Ishikawa (cell line): ENCODE results near the gene PFKFB4.

ENCODE experiments used
- CEBPB ChIP-seq: IDR thresholded peaks from 2 replicates; pipeline ENCODE4 v1.6.1; 2012
- CREB1 ChIP-seq: IDR thresholded peaks from 2 replicates; pipeline ENCODE4 v1.6.1; 2012; ENCODE audit warnings: low read depth
- EGR1 ChIP-seq: IDR thresholded peaks from 2 replicates; pipeline ENCODE4 v1.6.1; 2012
- EP300 ChIP-seq: IDR thresholded peaks from 2 replicates; pipeline ENCODE4 v1.6.1; 2012; ENCODE audit warnings: borderline replicate concordance
- FOXM1 ChIP-seq: IDR thresholded peaks from 2 replicates; pipeline ENCODE4 v1.6.1; 2012; ENCODE audit warnings: low read depth, borderline replicate concordance
- NFIC ChIP-seq: IDR thresholded peaks from 2 replicates; pipeline ENCODE4 v1.6.1; 2012
- RAD21 ChIP-seq: IDR thresholded peaks from 2 replicates; pipeline ENCODE4 v1.6.1; 2012; ENCODE audit warnings: low read depth
- TAF1 ChIP-seq: IDR thresholded peaks from 2 replicates; pipeline ENCODE4 v1.6.1; 2012; ENCODE audit warnings: low read depth, mild to moderate bottlenecking
- TCF12 ChIP-seq: IDR thresholded peaks from 2 replicates; pipeline ENCODE4 v1.6.1; 2012; ENCODE audit warnings: low read depth
- TEAD4 ChIP-seq: IDR thresholded peaks from 2 replicates; pipeline ENCODE4 v1.6.1; 2012
- YY1 ChIP-seq: IDR thresholded peaks from 2 replicates; pipeline ENCODE4 v1.6.1; 2012; ENCODE audit warnings: low read depth
- ZBTB7A ChIP-seq: IDR thresholded peaks from 2 replicates; pipeline ENCODE4 v1.6.1; 2012; ENCODE audit warnings: low read depth
- TF ChIP-seq, protein P1 (sequence below): IDR thresholded peaks from 2 replicates; pipeline ENCODE4 v1.6.1; 2012
- TF ChIP-seq, protein P2 (sequence below): IDR thresholded peaks from 2 replicates; pipeline ENCODE4 v1.6.1; 2012; ENCODE audit warnings: low read depth, mild to moderate bottlenecking
- TF ChIP-seq, protein P3 (sequence below): IDR thresholded peaks from 2 replicates; pipeline ENCODE4 v1.6.1; 2012

Gene PFKFB4

DNA sequence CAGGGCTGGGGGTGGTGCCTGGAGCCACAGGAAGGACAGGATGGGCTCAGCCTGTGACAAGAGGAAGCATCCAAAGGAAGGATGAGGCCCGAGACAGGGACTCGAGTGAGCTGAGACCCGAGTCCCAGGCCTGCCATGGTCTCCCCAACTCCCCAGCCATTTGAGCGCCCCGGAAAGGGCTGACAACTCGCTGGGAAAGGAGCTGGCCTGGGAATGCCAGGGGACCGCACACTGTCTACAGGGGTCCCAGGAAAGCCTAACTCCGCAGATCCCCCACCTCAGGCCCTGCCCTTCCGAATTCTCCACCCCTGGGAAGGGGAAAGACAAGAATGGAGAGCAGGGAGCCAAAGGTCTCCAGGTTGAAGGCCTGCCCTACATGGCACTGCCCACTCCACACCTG lies 31.6 kb downstream of the PFKFB4 start:
- no peak for TF ChIP-seq TCF12
- no peak for TF ChIP-seq ZBTB7A
- TF ChIP-seq NFIC, result no peak
- no peak for TF ChIP-seq TEAD4
- TF ChIP-seq, protein P1, sequence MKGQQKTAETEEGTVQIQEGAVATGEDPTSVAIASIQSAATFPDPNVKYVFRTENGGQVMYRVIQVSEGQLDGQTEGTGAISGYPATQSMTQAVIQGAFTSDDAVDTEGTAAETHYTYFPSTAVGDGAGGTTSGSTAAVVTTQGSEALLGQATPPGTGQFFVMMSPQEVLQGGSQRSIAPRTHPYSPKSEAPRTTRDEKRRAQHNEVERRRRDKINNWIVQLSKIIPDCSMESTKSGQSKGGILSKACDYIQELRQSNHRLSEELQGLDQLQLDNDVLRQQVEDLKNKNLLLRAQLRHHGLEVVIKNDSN, result no peak

DNA sequence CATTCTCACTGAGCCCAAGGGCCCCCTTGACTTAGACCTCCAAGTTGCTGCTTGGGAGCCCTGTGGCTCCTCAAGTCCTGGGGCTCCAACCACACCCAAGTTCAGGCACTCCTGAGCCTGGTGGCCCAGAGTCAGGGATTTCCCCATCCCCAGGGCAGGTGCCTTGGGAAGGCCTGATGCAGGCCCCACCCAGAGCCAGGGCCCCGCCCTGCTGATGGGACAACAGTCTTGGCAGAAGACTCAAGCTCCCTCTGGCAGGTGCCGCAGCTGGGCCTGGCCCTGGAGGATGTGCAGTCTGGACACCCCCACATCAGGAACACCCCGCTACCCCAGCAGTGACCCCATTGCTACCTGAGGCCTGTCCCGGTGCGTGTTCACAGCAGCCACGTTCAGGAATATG lies 35.0 kb downstream of the PFKFB4 start:
- no peak for TF ChIP-seq TEAD4
- TF ChIP-seq FOXM1, result no peak
- TF ChIP-seq CEBPB, result no peak
- no peak for TF ChIP-seq EP300
- no peak for TF ChIP-seq TAF1
- no peak for TF ChIP-seq TCF12
- TF ChIP-seq NFIC, result no peak
- TF ChIP-seq ZBTB7A, result no peak
- TF ChIP-seq EGR1, result no peak
- no peak for TF ChIP-seq CREB1
- TF ChIP-seq, protein P2, sequence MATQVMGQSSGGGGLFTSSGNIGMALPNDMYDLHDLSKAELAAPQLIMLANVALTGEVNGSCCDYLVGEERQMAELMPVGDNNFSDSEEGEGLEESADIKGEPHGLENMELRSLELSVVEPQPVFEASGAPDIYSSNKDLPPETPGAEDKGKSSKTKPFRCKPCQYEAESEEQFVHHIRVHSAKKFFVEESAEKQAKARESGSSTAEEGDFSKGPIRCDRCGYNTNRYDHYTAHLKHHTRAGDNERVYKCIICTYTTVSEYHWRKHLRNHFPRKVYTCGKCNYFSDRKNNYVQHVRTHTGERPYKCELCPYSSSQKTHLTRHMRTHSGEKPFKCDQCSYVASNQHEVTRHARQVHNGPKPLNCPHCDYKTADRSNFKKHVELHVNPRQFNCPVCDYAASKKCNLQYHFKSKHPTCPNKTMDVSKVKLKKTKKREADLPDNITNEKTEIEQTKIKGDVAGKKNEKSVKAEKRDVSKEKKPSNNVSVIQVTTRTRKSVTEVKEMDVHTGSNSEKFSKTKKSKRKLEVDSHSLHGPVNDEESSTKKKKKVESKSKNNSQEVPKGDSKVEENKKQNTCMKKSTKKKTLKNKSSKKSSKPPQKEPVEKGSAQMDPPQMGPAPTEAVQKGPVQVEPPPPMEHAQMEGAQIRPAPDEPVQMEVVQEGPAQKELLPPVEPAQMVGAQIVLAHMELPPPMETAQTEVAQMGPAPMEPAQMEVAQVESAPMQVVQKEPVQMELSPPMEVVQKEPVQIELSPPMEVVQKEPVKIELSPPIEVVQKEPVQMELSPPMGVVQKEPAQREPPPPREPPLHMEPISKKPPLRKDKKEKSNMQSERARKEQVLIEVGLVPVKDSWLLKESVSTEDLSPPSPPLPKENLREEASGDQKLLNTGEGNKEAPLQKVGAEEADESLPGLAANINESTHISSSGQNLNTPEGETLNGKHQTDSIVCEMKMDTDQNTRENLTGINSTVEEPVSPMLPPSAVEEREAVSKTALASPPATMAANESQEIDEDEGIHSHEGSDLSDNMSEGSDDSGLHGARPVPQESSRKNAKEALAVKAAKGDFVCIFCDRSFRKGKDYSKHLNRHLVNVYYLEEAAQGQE, result no peak

DNA sequence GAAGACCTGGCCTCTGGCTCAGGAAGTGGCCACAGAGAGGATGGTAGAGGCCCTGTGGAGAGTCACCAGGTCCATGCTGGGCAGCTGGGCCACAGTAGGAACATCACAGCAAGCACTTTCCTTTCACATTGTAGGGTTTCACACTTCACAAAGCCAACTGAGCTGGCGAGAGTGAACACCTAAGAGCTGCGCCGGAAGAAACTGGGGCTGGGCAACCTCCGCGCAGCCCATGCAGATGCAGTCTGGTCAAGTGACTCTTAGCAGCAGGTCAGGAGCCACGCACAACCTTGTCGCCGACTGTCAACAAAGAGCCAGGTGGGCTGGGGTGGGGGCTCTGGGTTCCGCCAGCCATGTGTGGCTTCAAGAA lies 37.3 kb downstream of the PFKFB4 start:
- TF ChIP-seq, protein P2, result no peak
- TF ChIP-seq CREB1, result no peak
- no peak for TF ChIP-seq YY1
- no peak for TF ChIP-seq TAF1
- TF ChIP-seq, protein P1, result no peak
- TF ChIP-seq EP300, result no peak
- TF ChIP-seq CEBPB, result no peak
- TF ChIP-seq TCF12, result no peak
- no peak for TF ChIP-seq TEAD4
- no peak for TF ChIP-seq RAD21
- no peak for TF ChIP-seq ZBTB7A
- TF ChIP-seq NFIC, result no peak
- no peak for TF ChIP-seq FOXM1
- TF ChIP-seq, protein P3, sequence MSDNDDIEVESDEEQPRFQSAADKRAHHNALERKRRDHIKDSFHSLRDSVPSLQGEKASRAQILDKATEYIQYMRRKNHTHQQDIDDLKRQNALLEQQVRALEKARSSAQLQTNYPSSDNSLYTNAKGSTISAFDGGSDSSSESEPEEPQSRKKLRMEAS, result no peak
- TF ChIP-seq EGR1, result no peak

DNA sequence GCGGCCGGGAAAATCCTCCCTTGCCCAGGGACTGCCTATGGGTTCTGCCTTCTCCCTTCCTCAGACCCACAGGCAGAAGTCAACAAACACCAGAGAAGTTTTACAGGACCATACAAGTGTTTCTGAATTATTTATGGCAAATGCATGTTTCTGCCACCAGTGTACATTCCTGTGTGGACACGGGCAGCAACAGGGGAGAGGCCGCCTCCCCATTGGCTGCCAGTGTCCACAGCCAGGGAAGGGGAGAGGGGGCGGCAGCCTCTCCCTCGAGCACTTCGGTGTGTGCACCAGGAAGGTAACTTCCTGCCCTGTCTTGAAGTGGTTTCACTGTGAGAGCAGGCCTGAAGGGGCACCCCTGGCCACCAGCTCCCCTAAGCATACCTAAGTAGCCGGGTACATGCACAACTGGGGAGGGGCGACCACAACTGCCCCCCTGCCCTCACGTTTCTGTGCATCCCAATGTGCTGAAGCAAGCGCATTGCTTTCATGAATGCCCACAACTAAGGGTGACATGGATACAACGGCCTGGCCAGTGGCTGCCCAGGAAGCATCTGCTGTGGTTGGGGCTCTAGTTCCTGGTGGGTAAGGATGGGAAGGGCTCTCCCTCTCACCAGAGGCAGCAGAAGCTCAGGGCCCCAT lies 37.8 kb downstream of the PFKFB4 start:
- TF ChIP-seq TCF12 (no peak), RAD21 (no peak), EP300 (no peak), TAF1 (no peak), CREB1 (no peak), ZBTB7A (no peak), EGR1 (no peak), TEAD4 (no peak)
- TF ChIP-seq, protein P3, result no peak
- TF ChIP-seq, protein P1, result no peak
- TF ChIP-seq, protein P2, result no peak
